H9 (cell line): Measurements from ENCODE around the gene TERT. TPM values are rescaled to one million over a fixed set of nuclear protein-coding genes. Genes with fewer than 3 reads are reported as not detected.

Experiments
- DNase-seq: peaks from one replicate; pipeline ENCODE4 v3.0.0-alpha.2; 2017
- H2AFZ ChIP-seq: one replicate; pipeline ENCODE4 v1.6.1; 2013; ENCODE audit warnings: mild to moderate bottlenecking, low read length, control low read depth, moderate library complexity
- H2AK5ac ChIP-seq: 2 replicates; pipeline ENCODE4 v1.6.1; 2013; ENCODE audit warnings: low read length, control low read depth, mixed read lengths; ENCODE audit not compliant: insufficient read length
- H2BK120ac ChIP-seq: one replicate; pipeline ENCODE4 v1.6.1; 2013; ENCODE audit warnings: low read depth, mild to moderate bottlenecking, low read length, control low read depth, inconsistent platforms; ENCODE audit not compliant: poor library complexity, severe bottlenecking
- H2BK12ac ChIP-seq: 2 replicates; pipeline ENCODE4 v1.6.1; 2013; ENCODE audit warnings: low read length, control low read depth, mixed read lengths, low read depth; ENCODE audit not compliant: insufficient read length
- H2BK15ac ChIP-seq: 2 replicates; pipeline ENCODE4 v1.6.1; 2013; ENCODE audit warnings: low read depth, low read length, control low read depth
- H2BK20ac ChIP-seq: one replicate; pipeline ENCODE4 v1.6.1; 2013; ENCODE audit warnings: low read depth, mild to moderate bottlenecking, low read length, control low read depth, inconsistent platforms; ENCODE audit not compliant: poor library complexity, severe bottlenecking
- H2BK5ac ChIP-seq: 2 replicates; pipeline ENCODE4 v1.6.1; 2013; ENCODE audit warnings: low read length, control low read depth, mixed read lengths; ENCODE audit not compliant: insufficient read length
- H3K14ac ChIP-seq: 2 replicates; pipeline ENCODE4 v1.6.1; 2013; ENCODE audit warnings: low read length, control low read depth; ENCODE audit not compliant: insufficient read depth
- H3K18ac ChIP-seq: 2 replicates; pipeline ENCODE4 v1.6.1; 2013; ENCODE audit warnings: low read depth, mild to moderate bottlenecking, mixed read lengths, low read length, control low read depth; ENCODE audit not compliant: insufficient read length
- H3K23ac ChIP-seq: 2 replicates; pipeline ENCODE4 v1.6.1; 2013; ENCODE audit warnings: low read length, control low read depth, mixed read lengths, low read depth; ENCODE audit not compliant: insufficient read length
- H3K23me2 ChIP-seq: 2 replicates; pipeline ENCODE4 v1.6.1; 2013; ENCODE audit warnings: low read depth, mild to moderate bottlenecking, mixed read lengths, low read length, control low read depth; ENCODE audit not compliant: insufficient read length, poor library complexity, severe bottlenecking
- H3K27ac ChIP-seq: 2 replicates; pipeline ENCODE4 v1.5.1; 2013; ENCODE audit warnings: low read length, control low read depth, mixed read lengths, low read depth; ENCODE audit not compliant: insufficient read length
- H3K27me3 ChIP-seq: 2 replicates; pipeline ENCODE4 v1.6.1; 2013; ENCODE audit warnings: low read length, control low read depth, inconsistent platforms; ENCODE audit not compliant: insufficient read depth
- H3K4ac ChIP-seq: 2 replicates; pipeline ENCODE4 v1.6.1; 2013; ENCODE audit warnings: low read depth, mild to moderate bottlenecking, control low read depth, inconsistent platforms, low read length, moderate library complexity
- H3K4me1 ChIP-seq: 2 replicates; pipeline ENCODE4 v1.6.1; 2013; ENCODE audit warnings: low read length, control low read depth, inconsistent platforms; ENCODE audit not compliant: insufficient read depth
- H3K4me2 ChIP-seq: 2 replicates; pipeline ENCODE4 v1.6.1; 2013; ENCODE audit warnings: low read length, control low read depth, mixed read lengths; ENCODE audit not compliant: insufficient read length, insufficient read depth
- H3K56ac ChIP-seq: 2 replicates; pipeline ENCODE4 v1.6.1; 2013; ENCODE audit warnings: low read depth, mild to moderate bottlenecking, mixed read lengths, low read length, control low read depth; ENCODE audit not compliant: insufficient read length
- H3K79me1 ChIP-seq: 2 replicates; pipeline ENCODE4 v1.6.1; 2013; ENCODE audit warnings: low read depth, mild to moderate bottlenecking, moderate library complexity, low read length, control low read depth, inconsistent platforms; ENCODE audit not compliant: insufficient read depth, poor library complexity, severe bottlenecking
- H3K79me2 ChIP-seq: 2 replicates; pipeline ENCODE4 v1.6.1; 2013; ENCODE audit warnings: low read length, control low read depth, inconsistent platforms; ENCODE audit not compliant: insufficient read depth
- H3K9ac ChIP-seq: 2 replicates; pipeline ENCODE4 v1.6.1; 2013; ENCODE audit warnings: low read length, control low read depth, mixed read lengths; ENCODE audit not compliant: insufficient read length; ENCODE audit errors: extremely low read depth
- H3K9me3 ChIP-seq: one replicate; pipeline ENCODE4 v1.6.1; 2013; ENCODE audit warnings: low read depth, low read length, inconsistent platforms; ENCODE audit not compliant: control insufficient read depth
- H3T11ph ChIP-seq: one replicate; pipeline ENCODE4 v1.6.1; 2013; ENCODE audit warnings: mild to moderate bottlenecking, low read length, control low read depth, inconsistent platforms
- H4K20me1 ChIP-seq: one replicate; pipeline ENCODE4 v1.6.1; 2013; ENCODE audit not compliant: control insufficient read depth, insufficient read length, insufficient read depth
- H4K5ac ChIP-seq: 2 replicates; pipeline ENCODE4 v1.6.1; 2013; ENCODE audit warnings: low read depth, mild to moderate bottlenecking, mixed read lengths, low read length, control low read depth; ENCODE audit not compliant: insufficient read length
- H4K8ac ChIP-seq: replicated peaks from 2 replicates; pipeline ENCODE4 v1.6.1; 2013; ENCODE audit warnings: low read length, control low read depth, mixed read lengths, low read depth; ENCODE audit not compliant: insufficient read length
- H4K91ac ChIP-seq: 2 replicates; pipeline ENCODE4 v1.6.1; 2013; ENCODE audit warnings: low read depth, mild to moderate bottlenecking, moderate library complexity, mixed read lengths, low read length, control low read depth; ENCODE audit not compliant: insufficient read length
- H3K27ac Mint-ChIP-seq, 3 experiments: 2 replicates in 2 of 3; 3 replicates in 1 of 3; pipeline ENCODE4 v1.8.0; 2020 to 2021; ENCODE audit warnings: mixed read lengths in 3 of 3, mild to moderate bottlenecking in 1 of 3, moderate library complexity in 1 of 3
- H3K27me3 Mint-ChIP-seq: 2 replicates; pipeline ENCODE4 v1.8.0; 2021; ENCODE audit warnings: low read depth, mild to moderate bottlenecking, moderate library complexity, mixed read lengths
- H3K36me3 Mint-ChIP-seq, 3 experiments: 2 replicates in 2 of 3; 3 replicates in 1 of 3; pipeline ENCODE4 v1.8.0; 2020 to 2021; ENCODE audit warnings: low read depth in 3 of 3, mixed read lengths in 3 of 3; ENCODE audit not compliant: insufficient read depth in 1 of 3
- H3K4me1 Mint-ChIP-seq, 2 experiments: 2 replicates each; pipeline ENCODE4 v1.8.0; 2020; ENCODE audit warnings: mixed read lengths in 2 of 2
- H3K4me3 Mint-ChIP-seq, 2 experiments: 2 replicates in 1 of 2; 3 replicates in 1 of 2; pipeline ENCODE4 v1.8.0; 2020 to 2021; ENCODE audit warnings: mild to moderate bottlenecking in 2 of 2, mixed read lengths in 2 of 2, moderate library complexity in 1 of 2
- H3K9me3 Mint-ChIP-seq, 2 experiments: 2 replicates in 1 of 2; 3 replicates in 1 of 2; pipeline ENCODE4 v1.8.0; 2020; ENCODE audit warnings: mild to moderate bottlenecking in 2 of 2, mixed read lengths in 2 of 2, moderate library complexity in 1 of 2
- CTCF ChIP-seq: fragments of 200-600 bp; sonication (generic); conservative IDR thresholded peaks from 3 replicates; pipeline ENCODE4 v1.8.0; 2021; ENCODE audit warnings: antibody characterized with exemption, mild to moderate bottlenecking
- WGBS: extraction: QIAGEN DNeasy Blood & Tissue Kit; methylation state at CpG from one replicate; pipeline ENCODE4 v1.1.7; 2013; ENCODE audit warnings: missing lambda C conversion rate, low lambda C conversion rate, mixed read lengths; ENCODE audit not compliant: insufficient read length; ENCODE audit errors: extremely low coverage; 5-methylcytosine and 5-hydroxymethylcytosine counted together
- total RNA-seq: library from RNA; stranded (reverse); gene quantifications from 2 replicates; pipeline ENCODE4 v1.2.1, GENCODE V29; 2021

TERT gene
- total RNA-seq, 1 experiment from 2014 or later: 15.5 TPM

DNA sequence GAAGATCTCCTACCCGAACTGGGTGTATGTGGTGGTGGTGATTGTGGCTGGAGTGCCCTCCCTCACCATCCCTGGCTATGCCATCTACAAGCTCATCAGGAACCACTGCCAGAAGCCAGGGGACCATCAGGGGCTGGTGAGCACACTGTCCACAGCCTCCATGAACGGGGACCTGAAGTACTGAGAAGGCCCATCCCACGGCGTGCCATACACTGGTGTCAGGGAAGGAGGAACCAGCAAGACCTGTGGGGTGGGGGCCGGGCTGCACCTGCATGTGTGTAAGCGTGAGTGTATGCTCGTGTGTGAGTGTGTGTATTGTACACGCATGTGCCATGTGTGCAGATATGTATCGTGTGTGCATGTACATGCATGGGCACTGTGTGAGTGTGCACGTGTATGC is 73.1 kb downstream of the TERT start:
- Mint-ChIP-seq H3K27ac (no peak overlapping the region; a peak in 2 of 7 replicates), H3K36me3 (no peaks in the 10 kb centered on the region; a peak in 1 of 7 replicates), H3K9me3 (peaks cover 0 to 8% of the 10 kb centered on the region in 2 experiments; a peak in 2 of 5 replicates), H3K4me3 (no peak overlapping the region; a peak in 1 of 5 replicates), H3K27me3 (peaks cover 5% of the 10 kb centered on the region), H3K4me1 (peaks cover 3 to 6% of the 10 kb centered on the region in 2 experiments; a peak in 2 of 4 replicates)
- no peak overlapping the region for H3K18ac ChIP-seq
- H2AFZ ChIP-seq: no peak overlapping the region
- no peak overlapping the region for H3K27ac ChIP-seq
- no peak overlapping the region for H4K91ac ChIP-seq
- no peak overlapping the region for H3K4me2 ChIP-seq
- H2BK5ac ChIP-seq: no peak overlapping the region
- no peak overlapping the region for H3K14ac ChIP-seq
- no peak for DNase-seq
- no peak overlapping the region for H3K56ac ChIP-seq
- no peak overlapping the region for H2BK20ac ChIP-seq
- H4K5ac ChIP-seq: no peak overlapping the region
- no CpG with 5 or more reads among the region's 10 CpGs for WGBS
- no peak overlapping the region for H3K9ac ChIP-seq
- no peak overlapping the region for H3K4ac ChIP-seq
- no peak overlapping the region for H2BK12ac ChIP-seq
- no peak overlapping the region for H2BK15ac ChIP-seq
- no peak overlapping the region for H4K8ac ChIP-seq
- TF ChIP-seq CTCF: no peak
- H3K23ac ChIP-seq: no peak overlapping the region
- H4K20me1 ChIP-seq: no peaks in the 10 kb centered on the region
- H2BK120ac ChIP-seq: no peak overlapping the region
- no peaks in the 10 kb centered on the region for H3K23me2 ChIP-seq
- no peak overlapping the region for H3T11ph ChIP-seq
- no peaks in the 10 kb centered on the region for H3K27me3 ChIP-seq
- no peaks in the 10 kb centered on the region for H3K9me3 ChIP-seq
- no peaks in the 10 kb centered on the region for H3K79me2 ChIP-seq
- no peaks in the 10 kb centered on the region for H3K79me1 ChIP-seq
- H2AK5ac ChIP-seq: no peak overlapping the region
- H3K4me1 ChIP-seq: no peaks in the 10 kb centered on the region
